Breast epithelium (tissue), 4 donors: ENCODE data around the gene PDE6A. TPM values are rescaled to one million over a fixed set of nuclear protein-coding genes. Genes with fewer than 3 reads are reported as not detected.
A peak's percentile ranks its signal among the peaks of the same experiment; 100 is the strongest.

Experiments used
- DNase-seq, 2 donors: peaks; one replicate each; pipeline ENCODE4 v3.0.0-alpha.2; 2019; ENCODE audit warnings: low spot score in 2 of 2
- H3K27ac ChIP-seq, 2 donors: fragments of 200-600 bp; sonication (generic) in 1 of 2; one replicate each; pipeline ENCODE4 v1.5.1; 2016 to 2019; ENCODE audit warnings: mild to moderate bottlenecking in 1 of 2
- H3K27me3 ChIP-seq, 2 donors: fragments of 200-600 bp; sonication (generic) in 1 of 2; one replicate each; pipeline versions ENCODE4 v1.5.1 to v1.6.0; 2017 to 2019; ENCODE audit warnings: control low read depth in 1 of 2, mild to moderate bottlenecking in 1 of 2
- H3K36me3 ChIP-seq: fragments of 200-600 bp; one replicate; pipeline ENCODE4 v1.5.1; 2019
- H3K4me1 ChIP-seq, 2 donors: fragments of 200-600 bp; sonication (generic); one replicate each; pipeline ENCODE4 v1.5.1; 2016 to 2019; ENCODE audit warnings: control low read depth in 1 of 2
- H3K4me3 ChIP-seq, 3 donors: fragments of 200-600 bp; sonication (generic); 1 replicate in 2 of 3; 2 replicates in 1 of 3; pipeline ENCODE4 v1.5.1; 2016 to 2019; ENCODE audit warnings: mild to moderate bottlenecking in 3 of 3, moderate library complexity in 2 of 3
- H3K9me3 ChIP-seq, 2 donors: fragments of 200-600 bp; sonication (generic) in 1 of 2; one replicate each; pipeline ENCODE4 v1.5.1; 2016 to 2019; ENCODE audit warnings: control low read depth in 1 of 2
- POLR2A ChIP-seq: fragments of 450-650 bp; IDR thresholded peaks from one replicate; pipeline ENCODE4 v1.6.1; 2016; ENCODE audit warnings: antibody characterized with exemption, mild to moderate bottlenecking, moderate library complexity
- POLR2AphosphoS5 ChIP-seq, 3 donors: sonication (generic); formaldehyde crosslinking; IDR thresholded peaks; one replicate each; pipeline ENCODE4 v1.6.1; 2017; ENCODE audit warnings: antibody characterized with exemption in 3 of 3
- intact Hi-C: fragments of 100-400 bp; cut with DNase I; formaldehyde crosslinking; loops from one replicate; pipeline ENCODE4 v1.15.1; 2023; ENCODE audit warnings: low total_unique reads
- total RNA-seq, 3 donors: library from RNA; depleted of rRNA; stranded (reverse); fragments of >200 nt; gene quantifications; one replicate each; pipeline ENCODE4 v1.1.0, GENCODE V29; 2016
- TF ChIP-seq, protein P1 (sequence below), 3 donors: fragments of 450-650 bp; IDR thresholded peaks; one replicate each; pipeline ENCODE4 v1.5.1; 2016 to 2017; ENCODE audit warnings: antibody characterized with exemption in 3 of 3, mild to moderate bottlenecking in 3 of 3, moderate library complexity in 3 of 3

Gene PDE6A
- total RNA-seq, 3 donors from 2014 or later: under 0.01 to 0.15 TPM; not detected in 1

DNA sequence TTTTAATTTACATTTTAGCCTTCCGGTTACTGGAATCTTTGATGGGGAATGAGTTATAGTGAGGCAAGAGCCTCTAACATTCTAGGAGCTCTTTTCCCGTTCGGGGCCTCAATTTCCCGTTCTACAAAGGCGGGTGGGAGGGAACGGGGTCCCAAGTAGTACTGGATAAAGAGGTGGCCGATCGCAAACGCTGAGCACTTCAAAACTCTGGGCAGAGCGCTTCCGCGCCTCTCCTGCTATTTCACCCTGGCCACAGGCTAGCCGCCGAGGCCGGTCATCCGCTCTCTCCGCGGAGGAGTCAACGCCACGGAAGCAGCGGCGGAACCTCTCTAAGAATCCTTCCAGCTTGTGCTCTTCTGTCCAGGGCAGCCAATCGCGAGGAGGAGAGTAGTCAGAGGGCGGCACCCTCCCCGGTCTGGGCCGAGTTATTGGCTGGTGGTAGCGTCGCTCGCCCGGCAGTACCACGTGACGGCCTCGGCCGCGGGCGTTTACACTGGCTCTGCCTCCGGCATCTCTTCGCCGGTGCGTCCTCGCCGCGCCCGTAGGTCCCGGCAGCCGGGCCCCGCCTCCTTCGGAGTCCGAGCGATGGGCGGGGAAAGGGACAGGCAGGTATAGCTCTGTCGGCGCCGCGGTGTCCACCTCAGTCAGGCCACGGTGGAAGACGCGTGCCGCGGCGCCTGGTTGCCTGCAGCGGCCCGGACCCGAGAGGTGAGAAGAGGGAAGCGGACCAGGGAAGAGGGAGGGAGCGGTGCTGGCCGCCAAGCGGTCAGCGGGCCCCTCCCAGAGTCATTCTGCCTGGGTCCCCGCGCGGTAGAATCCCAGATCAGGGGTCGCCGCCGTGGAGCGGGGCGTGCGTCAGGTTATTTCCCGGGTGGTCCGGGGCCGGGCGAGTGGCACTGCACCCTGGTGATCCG, 15.9 kb upstream of the PDE6A start, which contains the start of gene SLC26A2:
Gene SLC26A2, plus strand, starts transcription at position 487 of the 914 bp plus-strand sequence. CDS start 16,895 bp downstream, outside the sequence.
- Histone ChIP-seq H3K4me3 (peak within 1 kb of the TSS; percentile 75 to 86 (median 82)), H3K36me3 (no peaks in the 10 kb centered on the region), H3K9me3 (no peaks in the 10 kb centered on the region), H3K27ac (peak within 1 kb of the TSS; percentile 92 to 95), H3K4me1 (peaks cover 0 to 6% of the 10 kb centered on the region in 2 donors), H3K27me3 (no peaks in the 10 kb centered on the region)
- DNase-seq: peak; percentile 94 to 96
- peak; percentile 80 for TF ChIP-seq POLR2A
- TF ChIP-seq POLR2AphosphoS5 (IDR thresholded peaks at IDR 0.05): peak; percentile 82 to 95 (median 92)
- TF ChIP-seq, protein P1, sequence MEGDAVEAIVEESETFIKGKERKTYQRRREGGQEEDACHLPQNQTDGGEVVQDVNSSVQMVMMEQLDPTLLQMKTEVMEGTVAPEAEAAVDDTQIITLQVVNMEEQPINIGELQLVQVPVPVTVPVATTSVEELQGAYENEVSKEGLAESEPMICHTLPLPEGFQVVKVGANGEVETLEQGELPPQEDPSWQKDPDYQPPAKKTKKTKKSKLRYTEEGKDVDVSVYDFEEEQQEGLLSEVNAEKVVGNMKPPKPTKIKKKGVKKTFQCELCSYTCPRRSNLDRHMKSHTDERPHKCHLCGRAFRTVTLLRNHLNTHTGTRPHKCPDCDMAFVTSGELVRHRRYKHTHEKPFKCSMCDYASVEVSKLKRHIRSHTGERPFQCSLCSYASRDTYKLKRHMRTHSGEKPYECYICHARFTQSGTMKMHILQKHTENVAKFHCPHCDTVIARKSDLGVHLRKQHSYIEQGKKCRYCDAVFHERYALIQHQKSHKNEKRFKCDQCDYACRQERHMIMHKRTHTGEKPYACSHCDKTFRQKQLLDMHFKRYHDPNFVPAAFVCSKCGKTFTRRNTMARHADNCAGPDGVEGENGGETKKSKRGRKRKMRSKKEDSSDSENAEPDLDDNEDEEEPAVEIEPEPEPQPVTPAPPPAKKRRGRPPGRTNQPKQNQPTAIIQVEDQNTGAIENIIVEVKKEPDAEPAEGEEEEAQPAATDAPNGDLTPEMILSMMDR (IDR thresholded peaks at IDR 0.05): peak in 2 of 3 donors; percentile 2 to 9
- intact Hi-C loops: no loop called here

- peak overlapping the region; percentile 92 to 95 for H3K27ac ChIP-seq
- H3K27me3 ChIP-seq: no peaks in the 10 kb centered on the region
- TF ChIP-seq, protein P1 (IDR thresholded peaks at IDR 0.05): peak in 2 of 3 donors; percentile 24 to 59
- TF ChIP-seq POLR2AphosphoS5 (IDR thresholded peaks at IDR 0.05): no peak
- H3K4me3 ChIP-seq: peak overlapping the region; percentile 75 to 86 (median 82)
- no peak for DNase-seq
- intact Hi-C loops: no loop called here
- no peaks in the 10 kb centered on the region for H3K36me3 ChIP-seq
- peaks cover 0 to 6% of the 10 kb centered on the region in 2 donors for H3K4me1 ChIP-seq
- H3K9me3 ChIP-seq: no peaks in the 10 kb centered on the region
Observed at GRCh38 chr5:149959406-149960236, 15.0 kb upstream of the PDE6A start.

DNA sequence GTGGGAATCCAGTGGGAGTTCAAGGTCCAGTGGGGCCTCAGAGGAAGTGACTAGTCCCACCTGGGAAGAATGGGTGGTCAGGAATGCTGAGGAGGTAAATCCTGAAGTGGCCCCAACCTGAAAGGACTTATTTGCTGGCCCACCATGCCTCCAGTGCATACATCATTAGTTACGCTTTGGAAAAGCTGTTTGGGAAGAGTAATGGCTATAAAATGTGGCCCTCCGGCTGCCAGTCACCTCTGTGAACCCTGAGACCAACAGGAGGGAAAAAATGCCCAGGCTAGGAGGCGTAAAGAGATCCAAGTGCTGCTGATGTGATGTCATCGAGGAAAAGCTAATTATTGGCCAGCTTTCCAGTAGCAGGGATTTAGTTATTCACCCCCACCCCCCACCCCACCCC, 13.3 kb upstream of the PDE6A start:
- no peaks in the 10 kb centered on the region for H3K27me3 ChIP-seq
- intact Hi-C loops: no loop called here
- no peaks in the 10 kb centered on the region for H3K9me3 ChIP-seq
- TF ChIP-seq POLR2AphosphoS5 (IDR thresholded peaks at IDR 0.05) (no peak), POLR2A (no peak)
- TF ChIP-seq, protein P1 (IDR thresholded peaks at IDR 0.05): no peak
- no peak overlapping the region for H3K27ac ChIP-seq
- no peaks in the 10 kb centered on the region for H3K36me3 ChIP-seq
- H3K4me1 ChIP-seq: peaks cover 0 to 6% of the 10 kb centered on the region in 2 donors
- no peak for DNase-seq
- H3K4me3 ChIP-seq: no peak overlapping the region

DNA sequence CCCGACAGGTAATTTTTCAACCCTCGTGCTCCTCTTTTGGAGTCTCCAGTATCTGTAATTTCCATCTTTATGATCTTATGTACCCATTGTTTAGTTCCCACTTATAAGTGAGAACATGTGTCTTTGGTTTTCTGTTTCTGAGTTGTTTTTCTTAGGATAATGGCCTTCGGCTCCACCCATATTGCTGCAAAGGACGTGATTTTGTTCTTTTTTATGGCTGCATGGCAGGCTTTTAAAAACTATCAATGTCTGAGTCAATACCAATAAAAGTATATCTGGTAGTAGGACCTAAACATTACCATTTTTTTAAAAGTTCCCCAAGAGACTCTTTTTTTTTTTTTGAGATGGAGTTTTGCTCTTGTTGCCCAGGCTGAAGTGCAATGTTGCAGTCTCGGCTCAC, 12.1 kb upstream of the PDE6A start:
- H3K27me3 ChIP-seq: no peaks in the 10 kb centered on the region
- intact Hi-C loops: no loop called here
- no peak for DNase-seq
- H3K9me3 ChIP-seq: no peaks in the 10 kb centered on the region
- peaks cover 0 to 6% of the 10 kb centered on the region in 2 donors for H3K4me1 ChIP-seq
- TF ChIP-seq, protein P1 (IDR thresholded peaks at IDR 0.05): no peak
- TF ChIP-seq POLR2AphosphoS5 (IDR thresholded peaks at IDR 0.05) (no peak), POLR2A (no peak)
- H3K4me3 ChIP-seq: no peak overlapping the region
- no peaks in the 10 kb centered on the region for H3K36me3 ChIP-seq
- no peak overlapping the region for H3K27ac ChIP-seq
